Cardiac muscle cell (in vitro differentiated cells and primary cell): Measurements from ENCODE around the gene ST7. TPM values are rescaled to one million over a fixed set of nuclear protein-coding genes. Genes with fewer than 3 reads are reported as not detected.

Experiments
- DNase-seq, 2 donors: peaks; one replicate each; pipeline versions ENCODE4 v3.0.0 to v3.0.0-alpha.2; 2010 to 2017; ENCODE audit warnings: low read depth in 1 of 2, low spot score in 1 of 2
- H3K27ac ChIP-seq: fragments of 200-600 bp; sonication (generic); 2 replicates; pipeline ENCODE4 v1.5.1; 2016
- H3K27me3 ChIP-seq: fragments of 200-600 bp; sonication (generic); 2 replicates; pipeline ENCODE4 v1.6.0; 2016; ENCODE audit warnings: control low read depth
- H3K36me3 ChIP-seq: fragments of 200-600 bp; sonication (generic); 2 replicates; pipeline ENCODE4 v1.5.1; 2016; ENCODE audit warnings: control low read depth
- H3K4me1 ChIP-seq: fragments of 200-600 bp; sonication (generic); 2 replicates; pipeline ENCODE4 v1.8.1; 2017; ENCODE audit warnings: low read depth, mild to moderate bottlenecking, mixed run types
- H3K4me3 ChIP-seq: fragments of 200-600 bp; sonication (generic); 2 replicates; pipeline ENCODE4 v1.5.1; 2016; ENCODE audit warnings: mild to moderate bottlenecking
- H3K9me3 ChIP-seq: fragments of 200-600 bp; sonication (generic); 2 replicates; pipeline ENCODE4 v1.5.1; 2017; ENCODE audit warnings: low read depth, mild to moderate bottlenecking, control low read depth
- CTCF ChIP-seq: IDR thresholded peaks from 2 replicates; pipeline ENCODE4 v1.5.1; 2012; ENCODE audit warnings: low read depth, mild to moderate bottlenecking, low read length
- polyA plus RNA-seq: library from polyadenylated mRNA; unstranded; fragments of >200 nt; fragmentation: Nextera tagmentation; extraction: Ambion mirVana; gene quantifications from 2 replicates; pipeline ENCODE4 v1.2.1, GENCODE V29; 2016
- total RNA-seq: library from RNA; depleted of rRNA; stranded (reverse); fragments of >200 nt; gene quantifications from 2 replicates; pipeline ENCODE4 v1.2.3, GENCODE V29; 2016

Gene ST7
- total and polyA plus RNA-seq, 2 experiments from 2014 or later = 83.5 to 96.7 TPM

- Histone ChIP-seq H3K36me3 (no peaks in the 10 kb centered on the region), H3K27me3 (no peaks in the 10 kb centered on the region), H3K9me3 (no peaks in the 10 kb centered on the region), H3K27ac (no peak overlapping the region), H3K4me1 (peaks cover 8% of the 10 kb centered on the region), H3K4me3 (no peak overlapping the region)
- TF ChIP-seq CTCF = no peak
- no peak for DNase-seq
Measured at GRCh38 chr7:117001283-117001682, 48.0 kb downstream of the ST7 start.

GRCh38 chr7:117004899-117005298, 51.6 kb downstream of the ST7 start:
- no peak for DNase-seq
- no peaks in the 10 kb centered on the region for H3K36me3 ChIP-seq
- H3K4me3 ChIP-seq = no peak overlapping the region
- no peak for TF ChIP-seq CTCF
- H3K27ac ChIP-seq = peak overlapping the region; percentile 3
- peaks cover 27% of the 10 kb centered on the region for H3K4me1 ChIP-seq
- H3K9me3 ChIP-seq = no peaks in the 10 kb centered on the region
- H3K27me3 ChIP-seq = no peaks in the 10 kb centered on the region

GRCh38 chr7:117005449-117005848, 52.1 kb downstream of the ST7 start:
- Histone ChIP-seq H3K4me3 (no peak overlapping the region), H3K36me3 (no peaks in the 10 kb centered on the region), H3K9me3 (no peaks in the 10 kb centered on the region), H3K4me1 (peaks cover 27% of the 10 kb centered on the region), H3K27me3 (no peaks in the 10 kb centered on the region), H3K27ac (peak overlapping the region; percentile 3)
- DNase-seq = no peak
- TF ChIP-seq CTCF = no peak

GRCh38 chr7:117006907-117007684, 53.8 kb downstream of the ST7 start:
- no peak for TF ChIP-seq CTCF
- peaks cover 29% of the 10 kb centered on the region for H3K4me1 ChIP-seq
- no peak for DNase-seq
- H3K4me3 ChIP-seq = no peak overlapping the region
- no peaks in the 10 kb centered on the region for H3K36me3 ChIP-seq
- H3K27ac ChIP-seq = peak overlapping the region; percentile 67
- no peaks in the 10 kb centered on the region for H3K9me3 ChIP-seq
- H3K27me3 ChIP-seq = no peaks in the 10 kb centered on the region

GRCh38 chr7:117008118-117008885, 55.0 kb downstream of the ST7 start:
- H3K36me3 ChIP-seq = no peaks in the 10 kb centered on the region
- no peak for TF ChIP-seq CTCF
- H3K27ac ChIP-seq = no peak overlapping the region
- H3K4me3 ChIP-seq = no peak overlapping the region
- H3K4me1 ChIP-seq = peaks cover 36% of the 10 kb centered on the region
- H3K27me3 ChIP-seq = no peaks in the 10 kb centered on the region
- no peak for DNase-seq
- no peaks in the 10 kb centered on the region for H3K9me3 ChIP-seq
